ENCODE measurements around the gene SLC52A3.

- TF ChIP-seq CTCF (IDR thresholded peaks at IDR 0.05) (no peak), ESRRA (IDR thresholded peaks at IDR 0.05; ENCODE audit: borderline replicate concordance, low read length) (no peak)
Observed at GRCh38 chr20:731891-732560, 36.3 kb downstream of the SLC52A3 start.
